LNCAP (cell line): Measurements from ENCODE around the gene PIK3AP1.

Source experiments
- CTCF ChIP-seq: fragments of 450-650 bp; IDR thresholded peaks from 2 replicates; pipeline ENCODE4 v1.5.1; 2017; ENCODE audit warnings: mild to moderate bottlenecking

The PIK3AP1 gene

GRCh38 chr10:96706331-96706853, 13.9 kb downstream of the PIK3AP1 start:
- TF ChIP-seq CTCF = no peak

GRCh38 chr10:96705134-96705533, 15.2 kb downstream of the PIK3AP1 start:
- no peak for TF ChIP-seq CTCF

DNA sequence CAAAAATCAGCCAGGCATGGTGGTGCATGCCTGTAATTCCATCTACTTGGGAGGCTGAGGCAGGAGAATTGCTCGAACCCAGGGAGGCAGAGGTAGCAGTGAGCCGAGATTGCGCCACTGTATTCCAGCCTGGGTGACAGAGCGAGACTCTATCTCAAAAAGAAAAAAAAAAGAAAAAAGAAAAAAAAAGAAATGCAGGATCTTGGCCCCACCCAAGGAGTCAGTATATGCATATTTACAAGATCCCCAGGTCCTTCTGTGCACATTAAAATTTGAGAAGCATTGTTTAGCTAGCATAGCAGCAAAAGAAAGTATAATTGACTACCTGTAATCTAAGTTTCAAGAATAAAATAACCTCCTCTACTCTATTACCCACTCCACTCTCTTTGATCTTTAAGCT, 15.8 kb downstream of the PIK3AP1 start:
- no peak for TF ChIP-seq CTCF

GRCh38 chr10:96703358-96703757, 17.0 kb downstream of the PIK3AP1 start:
- TF ChIP-seq CTCF = no peak

GRCh38 chr10:96701265-96701664, 19.0 kb downstream of the PIK3AP1 start:
- no peak for TF ChIP-seq CTCF

- TF ChIP-seq CTCF = no peak
These were observed 19.8 kb downstream of the PIK3AP1 start for GRCh38 chr10:96700374-96701099.

DNA sequence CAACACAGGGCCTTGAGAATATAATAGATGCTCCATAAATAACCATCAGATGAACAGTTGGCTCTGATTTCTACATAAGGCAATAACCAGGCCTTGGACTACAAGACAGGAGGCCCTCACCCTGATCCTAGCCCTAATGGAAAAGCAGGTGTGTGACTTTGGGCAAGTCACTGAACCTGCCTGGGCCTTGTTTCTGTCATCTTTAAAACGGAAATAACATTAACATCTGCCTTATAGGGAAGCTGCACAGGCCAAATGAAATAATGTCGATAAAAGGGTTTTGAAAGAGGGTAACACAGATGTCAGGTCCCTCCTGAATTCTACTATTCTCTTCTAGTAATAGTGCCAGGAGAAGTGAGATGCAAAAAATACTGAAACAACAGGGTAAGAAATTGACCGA, 20.7 kb downstream of the PIK3AP1 start:
- no peak for TF ChIP-seq CTCF
